ENCODE measurements around the gene PRKCB.

Gene PRKCB

GRCh38 chr16:23968176-23968575, 132.4 kb downstream of the PRKCB start:
- DNase-seq (ENCODE audit: low spot score) = no peak

GRCh38 chr16:23969468-23970297, 133.9 kb downstream of the PRKCB start:
- DNase-seq (ENCODE audit: low spot score) = no peak

- DNase-seq (ENCODE audit: low spot score) = no peak
Measured at GRCh38 chr16:23974223-23974622, 138.4 kb downstream of the PRKCB start.

- no peak for DNase-seq (ENCODE audit: low spot score)
Measured at GRCh38 chr16:23975293-23975692, 139.5 kb downstream of the PRKCB start.

- DNase-seq (ENCODE audit: low spot score) = no peak
Measured at GRCh38 chr16:23976091-23976490, 140.3 kb downstream of the PRKCB start.

- no peak for DNase-seq (ENCODE audit: low spot score)
Measured at GRCh38 chr16:23976524-23976923, 140.7 kb downstream of the PRKCB start.

GRCh38 chr16:23979441-23979840, 143.7 kb downstream of the PRKCB start:
- DNase-seq (ENCODE audit: low spot score) = no peak

GRCh38 chr16:23979982-23980381, 144.2 kb downstream of the PRKCB start:
- DNase-seq (ENCODE audit: low spot score) = no peak

- no peak for DNase-seq (ENCODE audit: low spot score)
Measured at GRCh38 chr16:23981429-23982399, 145.9 kb downstream of the PRKCB start.

- no peak for DNase-seq (ENCODE audit: low spot score)
Measured at GRCh38 chr16:23986455-23986854, 150.7 kb downstream of the PRKCB start.

- DNase-seq (ENCODE audit: low spot score) = no peak
Measured at GRCh38 chr16:23987443-23987842, 151.7 kb downstream of the PRKCB start.

GRCh38 chr16:23990507-23990906, 154.7 kb downstream of the PRKCB start:
- no peak for DNase-seq (ENCODE audit: low spot score)

GRCh38 chr16:23991066-23991465, 155.3 kb downstream of the PRKCB start:
- no peak for DNase-seq (ENCODE audit: low spot score)

GRCh38 chr16:23994615-23995014, 158.8 kb downstream of the PRKCB start:
- DNase-seq (ENCODE audit: low spot score) = no peak

GRCh38 chr16:23996258-23996955, 160.6 kb downstream of the PRKCB start:
- DNase-seq (ENCODE audit: low spot score) = no peak

- no peak for DNase-seq (ENCODE audit: low spot score)
Measured at GRCh38 chr16:23998771-23999170, 163.0 kb downstream of the PRKCB start.

- no peak for DNase-seq (ENCODE audit: low spot score)
Measured at GRCh38 chr16:23999663-24000062, 163.9 kb downstream of the PRKCB start.

- DNase-seq (ENCODE audit: low spot score) = no peak
Measured at GRCh38 chr16:24001710-24002109, 165.9 kb downstream of the PRKCB start.

- DNase-seq (ENCODE audit: low spot score) = no peak
Measured at GRCh38 chr16:24002619-24003018, 166.8 kb downstream of the PRKCB start.

GRCh38 chr16:24005577-24005976, 169.8 kb downstream of the PRKCB start:
- no peak for DNase-seq (ENCODE audit: low spot score)

- DNase-seq (ENCODE audit: low spot score) = no peak
Measured at GRCh38 chr16:24007391-24007790, 171.6 kb downstream of the PRKCB start.

- no peak for DNase-seq (ENCODE audit: low spot score)
Measured at GRCh38 chr16:24007934-24008333, 172.2 kb downstream of the PRKCB start.
